NCI-H1092 (cell line): Measurements from ENCODE around the gene PTPRE.
A peak's percentile ranks its signal among the peaks of the same experiment; 100 is the strongest.

Experiments
- DNase-seq: peaks from one replicate; lab custom pipeline; 2025; lab: John Stamatoyannopoulos, UW

The PTPRE gene

GRCh38 chr10:128060341-128061250, 153.7 kb downstream of the PTPRE start:
- no peak for DNase-seq

GRCh38 chr10:128061306-128062300, 154.7 kb downstream of the PTPRE start:
- no peak for DNase-seq

- DNase-seq = no peak
Measured at GRCh38 chr10:128062331-128062880, 155.5 kb downstream of the PTPRE start.

- no peak for DNase-seq
Measured at GRCh38 chr10:128062881-128063563, 156.1 kb downstream of the PTPRE start.

GRCh38 chr10:128063736-128064107, 156.8 kb downstream of the PTPRE start:
- DNase-seq = no peak

- no peak for DNase-seq
Measured at GRCh38 chr10:128064108-128064969, 157.4 kb downstream of the PTPRE start.

- no peak for DNase-seq
Measured at GRCh38 chr10:128064970-128065580, 158.2 kb downstream of the PTPRE start.

- DNase-seq = no peak
Measured at GRCh38 chr10:128065881-128066534, 159.1 kb downstream of the PTPRE start.

GRCh38 chr10:128066870-128067382, 160.0 kb downstream of the PTPRE start:
- DNase-seq = no peak

- no peak for DNase-seq
Measured at GRCh38 chr10:128067691-128068397, 160.9 kb downstream of the PTPRE start.

GRCh38 chr10:128068398-128069285, 161.7 kb downstream of the PTPRE start:
- no peak for DNase-seq

- peak; percentile 43 for DNase-seq
Measured at GRCh38 chr10:128069351-128070051, 162.6 kb downstream of the PTPRE start.

- no peak for DNase-seq
Measured at GRCh38 chr10:128070161-128070560, 163.3 kb downstream of the PTPRE start.

GRCh38 chr10:128070721-128071416, 164.0 kb downstream of the PTPRE start:
- DNase-seq = no peak

GRCh38 chr10:128071417-128071782, 164.5 kb downstream of the PTPRE start:
- DNase-seq = no peak

- DNase-seq = no peak
Measured at GRCh38 chr10:128072046-128072445, 165.1 kb downstream of the PTPRE start.
